PFSK-1 (cell line): Measurements from ENCODE around the gene KIFC1.

Experiments
- FOXP2 ChIP-seq: optimal IDR thresholded peaks from 2 replicates; pipeline ENCODE3; 2011; ENCODE audit warnings: borderline replicate concordance, control low read depth, inconsistent platforms; ENCODE audit not compliant: insufficient read depth; ENCODE audit errors: extremely low read length, extremely low read depth
- POLR2AphosphoS5 ChIP-seq: IDR thresholded peaks from 2 replicates; pipeline ENCODE4 v1.6.1; 2012; ENCODE audit warnings: low read depth, mild to moderate bottlenecking, control low read depth, low read length, moderate library complexity
- SIN3A ChIP-seq: IDR thresholded peaks from 2 replicates; pipeline ENCODE4 v1.6.1; 2012; ENCODE audit warnings: mild to moderate bottlenecking, low read length, moderate library complexity, borderline replicate concordance; ENCODE audit not compliant: insufficient read depth
- TAF1 ChIP-seq: IDR thresholded peaks from 2 replicates; pipeline ENCODE4 v1.6.1; 2012; ENCODE audit warnings: low read length, control low read depth, borderline replicate concordance; ENCODE audit not compliant: insufficient read depth
- TF ChIP-seq, protein P1 (sequence below), 2 experiments: IDR thresholded peaks; 2 replicates each; pipeline versions ENCODE4 v1.6.1 to v1.8.0; 2011 to 2012; ENCODE audit warnings: low read depth in 2 of 2, low read length in 2 of 2, control low read depth in 1 of 2, inconsistent platforms in 1 of 2, mild to moderate bottlenecking in 1 of 2, moderate library complexity in 1 of 2; ENCODE audit not compliant: insufficient read depth in 1 of 2

KIFC1 gene

DNA sequence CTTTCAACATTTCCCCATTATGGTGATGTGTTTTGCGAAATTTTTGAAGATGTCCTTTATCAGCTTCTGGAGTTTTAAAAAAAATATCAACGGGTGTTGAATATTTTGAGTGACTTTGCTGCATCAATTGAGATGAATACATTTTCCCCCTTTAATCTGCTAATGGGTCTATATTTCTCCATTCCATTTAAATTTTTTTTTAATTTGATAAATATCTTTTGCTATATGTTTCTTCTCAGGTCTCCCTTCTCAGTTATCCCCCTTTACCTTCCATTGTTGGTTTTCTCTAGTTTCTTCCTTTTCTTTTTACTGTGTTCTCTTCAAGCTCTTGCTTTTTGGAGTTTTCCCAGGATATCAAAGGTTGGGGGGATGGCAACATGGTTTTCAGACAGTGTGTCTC lies 1.4 kb upstream of the KIFC1 start:
- TF ChIP-seq FOXP2 = no peak
- no peak for TF ChIP-seq TAF1
- TF ChIP-seq, protein P1, sequence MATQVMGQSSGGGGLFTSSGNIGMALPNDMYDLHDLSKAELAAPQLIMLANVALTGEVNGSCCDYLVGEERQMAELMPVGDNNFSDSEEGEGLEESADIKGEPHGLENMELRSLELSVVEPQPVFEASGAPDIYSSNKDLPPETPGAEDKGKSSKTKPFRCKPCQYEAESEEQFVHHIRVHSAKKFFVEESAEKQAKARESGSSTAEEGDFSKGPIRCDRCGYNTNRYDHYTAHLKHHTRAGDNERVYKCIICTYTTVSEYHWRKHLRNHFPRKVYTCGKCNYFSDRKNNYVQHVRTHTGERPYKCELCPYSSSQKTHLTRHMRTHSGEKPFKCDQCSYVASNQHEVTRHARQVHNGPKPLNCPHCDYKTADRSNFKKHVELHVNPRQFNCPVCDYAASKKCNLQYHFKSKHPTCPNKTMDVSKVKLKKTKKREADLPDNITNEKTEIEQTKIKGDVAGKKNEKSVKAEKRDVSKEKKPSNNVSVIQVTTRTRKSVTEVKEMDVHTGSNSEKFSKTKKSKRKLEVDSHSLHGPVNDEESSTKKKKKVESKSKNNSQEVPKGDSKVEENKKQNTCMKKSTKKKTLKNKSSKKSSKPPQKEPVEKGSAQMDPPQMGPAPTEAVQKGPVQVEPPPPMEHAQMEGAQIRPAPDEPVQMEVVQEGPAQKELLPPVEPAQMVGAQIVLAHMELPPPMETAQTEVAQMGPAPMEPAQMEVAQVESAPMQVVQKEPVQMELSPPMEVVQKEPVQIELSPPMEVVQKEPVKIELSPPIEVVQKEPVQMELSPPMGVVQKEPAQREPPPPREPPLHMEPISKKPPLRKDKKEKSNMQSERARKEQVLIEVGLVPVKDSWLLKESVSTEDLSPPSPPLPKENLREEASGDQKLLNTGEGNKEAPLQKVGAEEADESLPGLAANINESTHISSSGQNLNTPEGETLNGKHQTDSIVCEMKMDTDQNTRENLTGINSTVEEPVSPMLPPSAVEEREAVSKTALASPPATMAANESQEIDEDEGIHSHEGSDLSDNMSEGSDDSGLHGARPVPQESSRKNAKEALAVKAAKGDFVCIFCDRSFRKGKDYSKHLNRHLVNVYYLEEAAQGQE (IDR thresholded peaks at IDR 0.05; ENCODE audit: insufficient read depth in 1 of 2, low read depth in 2 of 2, low read length in 2 of 2) = no peak

DNA sequence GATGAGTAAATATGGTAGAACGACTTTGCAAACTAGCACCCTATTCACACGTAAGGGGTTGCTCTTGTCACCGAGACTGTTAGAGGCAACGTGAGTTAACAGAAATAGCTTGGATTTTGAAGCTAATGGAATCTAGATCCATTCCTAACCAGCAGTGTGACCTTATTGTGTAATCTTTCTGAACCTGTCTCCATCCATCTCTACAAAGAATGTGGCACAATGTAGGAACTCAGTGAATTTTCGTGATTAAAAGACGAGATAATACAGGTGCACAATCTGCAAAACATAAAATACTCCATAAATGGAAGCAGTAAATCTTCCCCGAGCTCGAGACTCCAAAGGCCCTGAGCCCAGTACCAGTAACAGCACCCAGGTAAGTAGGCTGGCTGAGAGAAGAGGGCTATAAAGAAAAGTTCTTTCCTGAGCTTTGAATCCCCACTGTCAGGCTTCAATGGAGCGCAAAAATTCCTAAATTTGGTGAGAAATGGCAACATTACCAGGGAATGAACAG lies 801 bp upstream of the KIFC1 start:
- no peak for TF ChIP-seq POLR2AphosphoS5
- TF ChIP-seq SIN3A = no peak

DNA sequence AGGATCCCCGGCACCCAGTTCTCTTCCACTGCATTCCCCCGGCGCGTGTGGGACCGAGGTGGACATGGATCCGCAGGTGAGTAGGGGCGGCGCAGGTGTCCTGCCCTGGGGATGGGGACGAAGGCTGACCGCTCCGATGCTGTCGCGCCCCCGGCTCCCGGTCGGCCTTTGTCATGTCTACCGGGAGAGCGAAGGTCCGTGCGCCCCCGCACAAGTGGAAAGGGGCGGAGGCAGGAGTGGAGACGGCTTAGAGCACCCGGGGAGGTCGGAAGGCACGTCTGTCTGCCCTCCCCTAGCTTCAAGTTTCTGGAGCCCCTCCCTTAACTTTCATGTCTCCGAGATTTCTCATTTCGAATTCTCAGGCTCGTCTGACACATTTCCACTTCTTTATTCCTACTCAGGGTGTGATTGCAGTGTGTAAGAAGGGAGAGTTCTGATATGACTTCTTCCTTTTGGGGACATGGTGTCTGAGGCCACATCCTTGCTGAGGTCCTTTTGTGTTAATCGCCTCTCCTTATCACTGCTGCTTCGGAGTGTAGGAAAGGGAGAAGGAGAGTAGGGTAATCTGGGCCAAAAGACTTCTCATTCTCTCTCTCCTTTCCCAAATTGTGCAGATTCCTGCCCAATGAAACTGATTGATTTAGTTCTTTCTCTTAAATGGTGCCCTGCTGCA lies 435 bp downstream of the KIFC1 start:
- TF ChIP-seq, protein P1 (IDR thresholded peaks at IDR 0.05; ENCODE audit: insufficient read depth in 1 of 2, low read depth in 2 of 2, low read length in 2 of 2) = no peak
- TF ChIP-seq SIN3A (no peak), POLR2AphosphoS5 (no peak; the same call in 1 of the 2 replicates), FOXP2 (no peak), TAF1 (no peak)

DNA sequence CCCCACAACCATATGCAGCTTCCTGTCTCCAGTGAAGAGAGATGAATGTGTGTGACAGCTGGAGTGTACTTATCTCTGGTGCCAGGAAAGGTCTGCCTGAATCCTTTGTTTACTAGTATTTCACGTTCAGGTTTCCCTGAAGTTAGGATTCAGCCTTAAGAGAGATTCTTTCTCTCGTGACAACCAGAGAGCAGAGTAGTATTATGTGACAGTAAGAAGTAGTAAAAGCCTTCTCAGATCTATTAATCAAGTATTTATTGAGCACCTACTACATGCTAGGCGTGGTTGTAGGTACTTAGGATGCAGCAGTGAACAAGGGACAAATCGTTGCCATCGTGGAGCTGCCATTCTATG lies 949 bp downstream of the KIFC1 start:
- TF ChIP-seq FOXP2 (no peak), SIN3A (no peak), POLR2AphosphoS5 (no peak), TAF1 (no peak)
- TF ChIP-seq, protein P1 (IDR thresholded peaks at IDR 0.05; ENCODE audit: insufficient read depth in 1 of 2, low read depth in 2 of 2, low read length in 2 of 2) = no peak

DNA sequence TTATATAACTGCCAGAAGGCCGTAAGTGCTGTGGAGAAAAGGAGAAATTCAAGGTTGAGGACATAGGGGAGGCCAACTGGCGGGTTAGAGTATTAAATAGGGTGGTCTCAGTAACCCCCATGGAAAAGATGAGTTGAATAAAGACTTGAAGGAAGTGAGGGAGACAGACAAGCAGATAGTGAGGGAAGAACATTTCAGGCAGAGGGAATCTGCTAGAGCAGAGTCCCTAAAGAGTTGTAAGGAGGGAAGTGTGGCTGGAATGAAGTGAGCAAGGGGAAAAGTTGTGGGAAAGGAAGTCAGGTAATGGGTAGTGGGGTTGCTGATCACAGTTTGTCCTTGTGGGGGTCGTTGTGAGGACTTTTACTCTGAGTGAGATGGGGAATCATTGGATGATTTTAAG lies 1.4 kb downstream of the KIFC1 start:
- TF ChIP-seq, protein P1 (IDR thresholded peaks at IDR 0.05; ENCODE audit: insufficient read depth in 1 of 2, low read depth in 2 of 2, low read length in 2 of 2) = no peak
- TF ChIP-seq POLR2AphosphoS5 (0 out of 2 replicates have a peak, but pooled peaks have one; percentile 24), FOXP2 (no peak), SIN3A (0 out of 2 replicates have a peak, but pooled peaks have one; percentile 35), TAF1 (no peak)
